Non-pigmented ciliary epithelial cell (primary cell): Measurements from ENCODE around the gene PROX2.

Experiments used
- DNase-seq: peaks from one replicate; pipeline ENCODE4 v3.0.0-alpha.2; 2010; ENCODE audit warnings: low read depth

The PROX2 gene

GRCh38 chr14:74879427-74880182, 3.7 kb upstream of the PROX2 start:
- DNase-seq = no peak

GRCh38 chr14:74875204-74875603, 741 bp downstream of the PROX2 start:
- no peak for DNase-seq

GRCh38 chr14:74871819-74872218, 4.1 kb downstream of the PROX2 start:
- DNase-seq = no peak

- no peak for DNase-seq
Measured at GRCh38 chr14:74868739-74869138, 7.2 kb downstream of the PROX2 start.

- DNase-seq = no peak
Measured at GRCh38 chr14:74867673-74868072, 8.3 kb downstream of the PROX2 start.

GRCh38 chr14:74866708-74867389, 9.1 kb downstream of the PROX2 start:
- DNase-seq = no peak

GRCh38 chr14:74865156-74865555, 10.8 kb downstream of the PROX2 start:
- no peak for DNase-seq

- DNase-seq = no peak
Measured at GRCh38 chr14:74864198-74864597, 11.7 kb downstream of the PROX2 start.

- DNase-seq = no peak
Measured at GRCh38 chr14:74863274-74863673, 12.7 kb downstream of the PROX2 start.

- DNase-seq = no peak
Measured at GRCh38 chr14:74861734-74862090, 14.2 kb downstream of the PROX2 start.

GRCh38 chr14:74860899-74861733, 14.8 kb downstream of the PROX2 start:
- DNase-seq = no peak

GRCh38 chr14:74859757-74860552, 16.0 kb downstream of the PROX2 start:
- DNase-seq = no peak

- no peak for DNase-seq
Measured at GRCh38 chr14:74858022-74858421, 17.9 kb downstream of the PROX2 start.

- no peak for DNase-seq
Measured at GRCh38 chr14:74856366-74856765, 19.6 kb downstream of the PROX2 start.

- no peak for DNase-seq
Measured at GRCh38 chr14:74855945-74856344, 20.0 kb downstream of the PROX2 start.

GRCh38 chr14:74855021-74855420, 20.9 kb downstream of the PROX2 start:
- no peak for DNase-seq

GRCh38 chr14:74853581-74853980, 22.4 kb downstream of the PROX2 start:
- no peak for DNase-seq

- DNase-seq = peak; percentile 55
Measured at GRCh38 chr14:74852922-74853530, 22.9 kb downstream of the PROX2 start.

GRCh38 chr14:74848768-74849167, 27.2 kb downstream of the PROX2 start:
- DNase-seq = no peak

GRCh38 chr14:74846968-74847665, 28.8 kb downstream of the PROX2 start:
- no peak for DNase-seq

GRCh38 chr14:74846168-74846567, 29.8 kb downstream of the PROX2 start:
- DNase-seq = no peak
